Activated T-cell treated with anti-CD3 and anti-CD28 coated beads for 4 hours (primary cell): ENCODE measurements around the gene NAA15.
"Not testable (repeated sequence)": the region's sequence is repeated elsewhere in the genome, so short reads cannot be mapped to it uniquely, and the experiment has no call there.

Source experiments
- DNase-seq: peaks from one replicate; pipeline ENCODE4 v3.0.0-alpha.2; 2020

Gene NAA15

GRCh38 chr4:139453371-139454110, 152.2 kb downstream of the NAA15 start:
- peak; percentile 94 for DNase-seq

GRCh38 chr4:139454111-139455045, 153.1 kb downstream of the NAA15 start, which contains the start of gene RAB33B:
Gene RAB33B, plus strand, starts transcription at chr4:139454121. Its CDS starts 75 bp downstream, at chr4:139454196.
- DNase-seq: no peak

GRCh38 chr4:139455126-139455538, 153.8 kb downstream of the NAA15 start:
- DNase-seq: no peak

GRCh38 chr4:139457318-139457717, 156.0 kb downstream of the NAA15 start:
- no peak for DNase-seq

DNA sequence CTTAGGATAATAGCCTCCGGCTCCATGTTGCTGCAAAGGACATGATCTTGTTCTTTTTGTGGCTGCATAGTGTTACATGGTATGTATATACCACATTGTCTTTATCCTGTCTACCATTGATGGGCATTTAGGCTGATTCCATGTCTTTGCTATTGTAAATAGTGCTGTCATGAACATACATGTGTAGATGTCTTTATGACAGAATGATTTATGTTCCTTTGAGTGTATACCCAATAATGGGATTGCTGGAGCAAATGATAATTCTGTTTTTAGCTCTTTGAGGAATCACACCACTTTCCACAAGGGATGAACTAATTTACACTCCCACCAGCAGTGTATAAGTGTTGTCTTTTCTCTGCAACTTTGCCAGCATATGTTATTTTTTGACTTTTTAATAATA, 157.2 kb downstream of the NAA15 start:
- DNase-seq: no peak

- no peak for DNase-seq
Observed at GRCh38 chr4:139458999-139459398, 157.7 kb downstream of the NAA15 start.

DNA sequence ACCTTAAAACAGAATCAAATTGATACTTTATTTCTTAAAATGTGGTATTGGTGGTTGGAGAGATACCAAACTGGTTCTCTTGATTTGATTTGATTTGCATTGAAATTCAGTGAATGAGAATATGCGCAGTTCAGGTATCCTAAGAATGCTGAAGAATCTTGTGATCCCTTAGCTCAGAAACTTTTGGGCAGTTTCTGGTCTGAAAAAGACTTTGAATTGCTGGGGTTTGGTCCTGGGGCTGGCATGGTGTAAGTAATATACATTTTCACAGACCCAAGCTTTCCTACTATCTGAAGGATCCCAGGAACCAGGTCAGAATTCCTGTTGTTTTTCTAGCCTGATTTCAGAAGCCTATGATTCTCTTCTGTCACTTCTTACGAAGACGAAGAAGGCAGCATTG, 159.3 kb downstream of the NAA15 start:
- DNase-seq: no peak

GRCh38 chr4:139461022-139461628, 159.8 kb downstream of the NAA15 start:
- no peak for DNase-seq

GRCh38 chr4:139464512-139464911, 163.2 kb downstream of the NAA15 start:
- not testable (repeated sequence) for DNase-seq

GRCh38 chr4:139465922-139466321, 164.6 kb downstream of the NAA15 start:
- DNase-seq: no peak

DNA sequence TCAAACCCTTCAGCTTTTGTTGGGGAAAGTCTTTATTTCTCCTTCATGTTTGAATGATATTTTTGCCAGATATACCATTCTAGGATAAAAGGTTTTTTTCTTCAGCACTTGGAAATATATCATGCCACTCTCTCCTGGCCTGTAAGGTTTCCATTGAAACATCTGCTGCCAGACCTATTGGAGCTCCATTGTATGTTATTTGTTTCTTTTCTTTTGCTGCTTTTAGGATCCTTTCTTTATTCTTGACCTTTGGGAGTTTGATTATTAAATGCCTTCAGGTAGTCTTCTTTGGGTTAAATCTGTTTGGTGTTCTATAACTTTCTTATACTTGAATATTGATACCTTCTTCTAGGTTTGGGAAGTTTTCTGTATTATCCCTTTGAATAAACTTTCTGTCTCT, 167.5 kb downstream of the NAA15 start:
- DNase-seq: not testable (repeated sequence)

GRCh38 chr4:139469216-139469615, 167.9 kb downstream of the NAA15 start:
- DNase-seq: no peak
